ENCODE measurements around the gene ZFP62. TPM values are rescaled to one million over a fixed set of nuclear protein-coding genes. Genes with fewer than 3 reads are reported as not detected.

ZFP62 gene
- total RNA-seq, 2 experiments from 2014 or later, result 22.6 to 24.9 TPM

- ChIA-PET POLR2A (interaction anchor here (0.7 kb wide), 1 partner anchor 556 kb away, joined by 4 read pairs; no protein-coding TSS in a partner anchor), CTCF (no interaction called here)
- no peaks in the 10 kb centered on the region for H3K4me1 ChIP-seq (ENCODE audit: insufficient read depth, low read length)
- H3K36me3 ChIP-seq (ENCODE audit: insufficient read depth, low read length), result no peaks in the 10 kb centered on the region
- no peak for TF ChIP-seq CTCF (IDR thresholded peaks at IDR 0.05)
- intact Hi-C loops (cut with DNase I, micrococcal nuclease), result no loop called here
- no peaks in the 10 kb centered on the region for H3K4me1 Mint-ChIP-seq (ENCODE audit: low read depth)
- no peaks in the 10 kb centered on the region for H3K9me3 ChIP-seq (ENCODE audit: control insufficient read depth in 1 of 2, insufficient read depth in 1 of 2, low read length in 2 of 2)
- no peaks in the 10 kb centered on the region for H3K9me3 Mint-ChIP-seq
- peaks cover 8 to 11% of the 10 kb centered on the region in 2 experiments for H3K27me3 ChIP-seq (ENCODE audit: control insufficient read depth in 1 of 2, insufficient read depth in 2 of 2, low read length in 2 of 2)
- H3K4me3 ChIP-seq (ENCODE audit: low read length), result no peak overlapping the region
- no peak overlapping the region for H3K27ac Mint-ChIP-seq
- H3K27ac ChIP-seq (ENCODE audit: low read depth in 1 of 2, low read length in 2 of 2), result no peak overlapping the region
- peaks cover 26% of the 10 kb centered on the region for H3K27me3 Mint-ChIP-seq
- DNase-seq (no peak), ATAC-seq (ENCODE audit: poor library complexity) (no peak)
- H3K36me3 Mint-ChIP-seq (ENCODE audit: low read depth), result no peaks in the 10 kb centered on the region
- no peak overlapping the region for H3K4me3 Mint-ChIP-seq
These were observed 48.7 kb upstream of the ZFP62 start for GRCh38 chr5:180909782-180910181.

- intact Hi-C loops (cut with DNase I, micrococcal nuclease), result no loop called here
- Mint-ChIP-seq H3K4me1 (ENCODE audit: low read depth) (no peaks in the 10 kb centered on the region), H3K36me3 (ENCODE audit: low read depth) (no peaks in the 10 kb centered on the region), H3K4me3 (no peak overlapping the region), H3K27ac (no peak overlapping the region), H3K27me3 (peaks cover 26% of the 10 kb centered on the region), H3K9me3 (no peaks in the 10 kb centered on the region)
- ATAC-seq (ENCODE audit: poor library complexity), result no peak
- no peak for DNase-seq
- no peaks in the 10 kb centered on the region for H3K4me1 ChIP-seq (ENCODE audit: insufficient read depth, low read length)
- no peaks in the 10 kb centered on the region for H3K36me3 ChIP-seq (ENCODE audit: insufficient read depth, low read length)
- CTCF ChIA-PET, result no interaction called here
- peaks cover 8 to 11% of the 10 kb centered on the region in 2 experiments for H3K27me3 ChIP-seq (ENCODE audit: control insufficient read depth in 1 of 2, insufficient read depth in 2 of 2, low read length in 2 of 2)
- POLR2A ChIA-PET, result no interaction called here
- H3K27ac ChIP-seq (ENCODE audit: low read depth in 1 of 2, low read length in 2 of 2), result no peak overlapping the region
- TF ChIP-seq CTCF (IDR thresholded peaks at IDR 0.05), result no peak
- H3K4me3 ChIP-seq (ENCODE audit: low read length), result no peak overlapping the region
- H3K9me3 ChIP-seq (ENCODE audit: control insufficient read depth in 1 of 2, insufficient read depth in 1 of 2, low read length in 2 of 2), result no peaks in the 10 kb centered on the region
These were observed 48.1 kb upstream of the ZFP62 start for GRCh38 chr5:180908998-180909731.

GRCh38 chr5:180908400-180908799 lies 47.3 kb upstream of the ZFP62 start:
- Histone ChIP-seq H3K4me1 (ENCODE audit: insufficient read depth, low read length) (no peaks in the 10 kb centered on the region), H3K27me3 (ENCODE audit: control insufficient read depth in 1 of 2, insufficient read depth in 2 of 2, low read length in 2 of 2) (peaks cover 8 to 11% of the 10 kb centered on the region in 2 experiments), H3K4me3 (ENCODE audit: low read length) (no peak overlapping the region), H3K36me3 (ENCODE audit: insufficient read depth, low read length) (no peaks in the 10 kb centered on the region), H3K9me3 (ENCODE audit: control insufficient read depth in 1 of 2, insufficient read depth in 1 of 2, low read length in 2 of 2) (no peaks in the 10 kb centered on the region), H3K27ac (ENCODE audit: low read depth in 1 of 2, low read length in 2 of 2) (no peak overlapping the region)
- ChIA-PET POLR2A (no interaction called here), CTCF (no interaction called here)
- no peak overlapping the region for H3K27ac Mint-ChIP-seq
- intact Hi-C loops (cut with DNase I, micrococcal nuclease), result no loop called here
- DNase-seq (no peak), ATAC-seq (ENCODE audit: poor library complexity) (no peak)
- TF ChIP-seq CTCF (IDR thresholded peaks at IDR 0.05), result no peak
- H3K27me3 Mint-ChIP-seq, result peaks cover 26% of the 10 kb centered on the region
- H3K9me3 Mint-ChIP-seq, result no peaks in the 10 kb centered on the region
- no peak overlapping the region for H3K4me3 Mint-ChIP-seq
- H3K4me1 Mint-ChIP-seq (ENCODE audit: low read depth), result no peaks in the 10 kb centered on the region
- no peaks in the 10 kb centered on the region for H3K36me3 Mint-ChIP-seq (ENCODE audit: low read depth)

Data from CD4-positive, alpha-beta T cell (primary cell).